HG03460 (cell line): ENCODE measurements around the gene NANOG.
"Not testable (repeated sequence)": the region's sequence is repeated elsewhere in the genome, so short reads cannot be mapped to it uniquely, and the experiment has no call there.

Source experiments
- ATAC-seq: cut with Tn5 transposase; IDR thresholded peaks from one replicate; pipeline ENCODE4 v1.9.1; 2021; ENCODE audit not compliant: unreplicated experiment

The NANOG gene

DNA sequence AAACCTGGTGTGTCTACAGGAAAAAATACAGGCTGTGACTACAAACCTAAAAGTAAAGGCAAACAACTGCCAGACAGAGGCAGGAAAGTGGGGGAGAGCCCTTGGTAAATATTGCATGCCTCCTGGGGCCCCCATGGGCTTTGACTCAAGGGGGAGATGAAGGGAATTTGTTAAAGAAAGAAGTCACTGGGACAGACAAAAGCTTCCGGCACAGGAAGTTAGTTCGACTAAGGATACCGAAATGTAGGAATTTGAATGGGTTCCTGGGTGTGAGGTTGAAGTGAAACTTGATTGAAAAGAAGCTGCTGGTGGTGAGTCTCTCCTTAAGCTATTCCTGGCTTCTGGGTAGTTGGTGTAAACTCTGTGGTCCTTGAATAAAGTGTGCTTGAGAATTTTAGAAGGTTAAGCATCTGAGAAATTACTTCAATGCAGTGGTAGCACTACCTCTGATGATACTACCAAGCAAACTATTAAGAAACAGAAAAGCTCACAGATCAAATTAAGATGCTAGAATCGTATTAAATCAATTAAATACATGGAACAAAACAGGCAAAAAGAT lies 9.6 kb downstream of the NANOG start:
- not testable (repeated sequence) for ATAC-seq

DNA sequence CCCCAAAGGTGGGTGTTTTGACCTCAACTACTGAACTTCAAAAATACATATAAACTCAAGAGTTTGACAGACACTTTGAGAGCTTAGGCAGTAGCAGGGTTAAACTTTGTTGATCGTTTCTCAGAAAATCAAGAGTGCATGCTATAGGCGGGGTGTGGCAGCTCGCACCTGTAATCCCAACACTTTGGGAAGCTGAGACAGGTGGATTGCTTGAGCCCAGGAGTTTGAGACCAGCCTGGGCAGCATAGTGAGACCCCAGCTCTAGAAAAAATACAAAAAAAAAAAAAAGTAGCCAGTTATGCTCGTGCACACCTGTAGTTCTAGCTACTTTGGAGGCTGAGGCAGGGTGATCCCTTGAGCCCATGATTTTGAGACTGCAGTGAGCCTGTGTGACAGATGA lies 12.3 kb downstream of the NANOG start:
- no peak for ATAC-seq

DNA sequence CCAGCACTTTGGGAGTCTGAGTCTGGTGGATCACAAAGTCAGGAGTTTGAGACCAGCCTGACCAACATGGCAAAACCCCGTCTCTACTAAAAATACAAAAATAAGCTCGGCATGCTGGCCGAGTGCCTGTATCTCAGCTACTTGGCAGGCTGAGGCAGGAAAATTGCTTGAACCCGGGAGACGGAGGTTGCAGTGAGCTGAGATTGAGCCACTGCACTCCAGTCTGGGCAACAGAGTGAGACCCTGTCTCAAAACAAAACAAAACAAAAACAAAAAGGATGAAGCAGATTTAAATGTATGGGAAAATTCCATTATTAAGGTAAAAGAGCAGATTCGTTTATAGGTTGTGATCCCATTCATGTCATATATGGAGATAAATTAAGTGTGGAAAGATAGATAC lies 17.1 kb downstream of the NANOG start:
- not testable (repeated sequence) for ATAC-seq

DNA sequence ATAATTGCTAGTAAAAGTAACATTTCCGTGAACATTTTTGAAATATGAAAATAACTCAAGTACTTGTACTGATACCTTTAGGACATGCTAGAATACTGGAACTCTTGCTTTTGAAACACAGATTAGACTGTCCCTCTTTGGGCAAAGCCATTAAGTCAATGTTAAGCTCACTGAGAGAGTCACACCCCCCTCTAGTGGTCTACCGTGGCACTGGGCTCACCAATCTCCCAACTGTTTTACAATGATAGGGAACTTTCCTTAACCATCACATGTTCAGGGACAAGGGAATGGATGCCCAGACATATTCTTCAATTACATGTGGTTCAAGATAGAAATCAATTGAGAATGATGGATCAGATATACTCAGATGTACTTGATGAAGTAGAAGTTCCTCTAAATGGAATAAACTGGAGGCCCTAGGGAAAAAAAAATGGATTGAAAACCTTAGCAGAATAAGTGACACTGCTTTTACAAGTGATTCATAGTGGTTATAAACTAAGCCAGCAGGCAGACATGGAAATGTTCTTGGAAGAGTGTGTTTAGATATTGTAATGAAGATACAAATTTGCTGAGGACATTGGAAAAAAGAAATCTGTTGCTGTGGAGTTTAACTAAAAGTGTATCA lies 17.8 kb downstream of the NANOG start:
- no peak for ATAC-seq

DNA sequence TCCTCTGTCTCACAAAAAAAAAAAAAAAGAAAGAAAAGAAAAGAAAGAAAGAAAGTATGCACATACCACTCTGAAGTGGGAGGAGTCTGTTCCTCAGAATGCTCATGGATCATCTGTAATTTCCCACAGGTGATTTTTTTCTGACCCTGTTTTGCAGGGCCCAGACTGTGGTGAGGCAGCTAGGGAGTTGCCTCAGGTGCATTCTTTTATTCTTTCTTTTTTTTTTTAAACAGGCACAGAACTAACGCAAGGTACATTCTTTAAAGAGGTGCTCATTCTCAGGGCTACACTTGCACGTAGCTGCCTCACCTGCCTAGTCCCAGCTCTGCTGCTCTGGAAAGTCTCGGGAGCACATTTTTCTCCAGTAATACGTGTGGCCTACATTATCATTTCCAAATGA lies 36.6 kb downstream of the NANOG start:
- not testable (repeated sequence) for ATAC-seq

DNA sequence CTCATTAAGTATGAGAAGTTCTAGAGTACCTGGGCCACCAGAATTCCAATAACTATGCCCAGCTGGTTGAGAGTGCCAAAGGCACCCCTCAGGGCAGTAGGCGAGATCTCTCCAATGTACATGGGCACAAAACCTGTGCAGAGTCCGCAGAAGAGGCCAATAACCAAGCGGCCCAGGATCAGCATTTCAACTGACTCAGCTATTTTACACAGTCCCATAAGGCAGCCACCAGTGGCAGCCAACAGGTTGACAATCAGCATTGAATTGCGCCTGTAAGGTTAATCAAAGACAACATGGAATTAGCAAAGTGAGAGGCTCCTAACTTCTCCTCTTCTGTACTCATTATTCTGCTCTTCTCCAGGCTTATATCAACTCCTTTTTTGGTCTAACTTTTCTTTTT lies 40.5 kb downstream of the NANOG start:
- ATAC-seq: not testable (repeated sequence)

DNA sequence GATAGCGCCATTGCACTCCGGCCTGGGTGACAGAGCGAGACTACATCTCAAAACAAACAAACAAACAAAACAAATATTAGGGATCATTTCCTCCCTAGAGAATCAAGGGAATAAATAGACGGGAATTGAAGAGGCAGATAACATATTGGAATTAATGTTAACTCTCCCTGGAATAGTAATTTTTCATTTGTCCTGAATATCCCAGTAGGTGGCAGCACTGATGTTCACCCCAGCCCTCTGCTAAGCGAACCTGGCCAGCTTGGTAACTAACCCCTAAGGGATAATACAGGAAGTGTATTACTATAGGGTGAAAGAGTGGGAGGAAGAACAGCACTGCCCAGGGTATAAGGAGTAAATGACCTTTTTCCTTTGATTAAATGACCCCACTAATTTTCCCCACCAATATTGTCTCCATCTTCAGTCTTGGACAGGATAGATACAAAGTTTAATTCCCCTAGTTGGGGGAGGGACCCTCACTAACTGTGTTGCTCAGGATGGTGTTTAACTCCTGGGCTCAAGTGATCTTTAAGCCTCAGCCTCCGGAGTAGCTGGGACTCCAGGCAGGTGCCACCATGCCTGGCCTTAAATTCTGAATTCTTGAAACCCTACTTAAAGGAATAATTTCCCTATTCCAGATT lies 43.0 kb downstream of the NANOG start:
- no peak for ATAC-seq

DNA sequence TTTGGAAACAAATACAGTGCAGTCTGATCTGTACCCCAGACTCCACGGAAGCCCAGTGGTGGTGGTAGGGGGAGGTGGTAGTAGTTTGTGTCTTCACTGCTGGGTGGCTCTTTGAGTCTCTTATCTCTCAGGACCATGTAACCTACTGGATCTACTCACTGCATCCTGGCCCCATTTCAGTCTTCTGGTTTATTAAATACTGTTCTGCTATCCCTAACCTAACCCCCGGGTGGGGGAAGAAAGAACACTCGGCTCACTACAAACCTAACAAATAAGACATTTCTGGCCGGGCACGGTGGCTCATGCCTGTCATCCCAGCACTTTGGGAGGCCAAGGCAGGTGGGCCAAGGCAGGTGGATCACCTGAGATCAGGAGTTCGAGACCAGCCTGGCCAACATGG lies 44.0 kb downstream of the NANOG start:
- not testable (repeated sequence) for ATAC-seq

DNA sequence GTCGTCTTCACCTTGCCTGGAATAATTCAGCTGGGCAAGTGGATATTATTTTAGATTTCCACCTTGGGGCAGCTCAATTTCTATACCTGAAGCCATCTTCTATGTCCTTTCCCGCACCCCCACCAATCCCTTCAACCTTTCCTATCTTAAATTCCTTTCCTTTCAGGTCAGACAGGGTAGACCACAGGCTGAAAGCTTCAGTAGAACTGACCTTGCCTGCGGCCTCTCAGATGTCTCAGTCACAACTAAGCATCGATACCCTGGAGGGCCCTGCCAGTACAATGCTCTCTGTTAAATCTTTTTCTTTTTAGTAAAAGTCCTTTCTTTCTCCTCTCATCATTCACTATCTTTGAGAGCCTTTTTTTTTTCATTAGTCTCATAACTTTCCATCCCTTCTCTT lies 44.6 kb downstream of the NANOG start:
- no peak for ATAC-seq

DNA sequence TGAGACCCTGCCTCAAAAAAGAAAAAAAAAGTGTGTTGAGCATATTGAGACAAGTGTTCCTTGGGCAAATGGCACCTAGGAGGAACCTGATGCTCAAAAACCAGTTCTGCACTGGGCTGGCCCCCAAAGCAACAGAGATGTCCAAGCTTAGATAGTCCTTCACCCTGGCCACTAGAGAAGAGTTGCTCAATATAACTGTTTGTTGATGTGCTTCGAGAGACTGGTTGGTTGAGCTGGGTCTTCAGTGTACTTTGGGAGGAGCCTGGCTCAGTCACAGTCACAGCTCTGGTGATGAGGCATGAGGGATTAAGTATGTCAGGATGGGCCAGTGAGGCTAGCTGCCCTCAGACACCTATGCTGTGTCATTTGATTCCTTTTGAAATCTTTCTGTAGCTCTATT lies 45.5 kb downstream of the NANOG start:
- no peak for ATAC-seq

DNA sequence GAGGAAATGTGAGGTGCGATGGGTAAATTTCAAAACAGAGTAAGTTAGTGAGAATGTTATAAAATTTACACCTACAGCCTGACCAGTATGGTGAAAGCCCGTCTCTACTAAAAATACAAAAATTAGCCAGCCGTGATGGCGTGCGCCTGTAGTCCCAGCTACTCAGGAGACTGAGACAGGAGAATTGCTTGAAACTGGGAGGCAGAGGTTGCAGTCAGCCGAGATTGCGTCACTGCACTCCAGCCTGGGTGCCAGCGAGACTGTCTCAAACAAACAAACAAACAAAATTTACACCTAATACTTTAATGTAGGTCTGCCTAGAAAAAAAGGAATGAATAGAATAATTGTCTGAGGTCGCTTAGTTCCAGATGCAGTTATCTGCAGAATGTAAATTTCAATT lies 45.9 kb downstream of the NANOG start:
- no peak for ATAC-seq

DNA sequence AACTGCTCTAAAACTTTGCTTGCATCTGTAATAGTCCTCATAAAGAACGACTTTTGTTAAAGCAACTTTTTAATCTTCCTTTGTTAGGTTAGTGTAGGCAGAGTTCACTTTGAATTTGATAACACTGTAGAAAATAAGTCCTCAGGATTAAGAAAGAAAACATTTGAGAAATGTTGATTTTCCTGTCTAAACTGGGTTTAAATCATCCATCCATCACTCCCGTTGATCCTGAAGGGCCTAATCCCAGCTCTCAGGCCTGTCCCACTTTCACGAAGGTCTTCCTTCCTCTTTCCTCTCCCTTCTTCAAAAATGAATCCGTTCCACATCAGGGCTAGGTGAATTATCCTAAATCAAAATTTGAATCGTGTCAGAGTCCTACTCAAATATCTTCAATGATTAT lies 46.6 kb downstream of the NANOG start:
- ATAC-seq: no peak

DNA sequence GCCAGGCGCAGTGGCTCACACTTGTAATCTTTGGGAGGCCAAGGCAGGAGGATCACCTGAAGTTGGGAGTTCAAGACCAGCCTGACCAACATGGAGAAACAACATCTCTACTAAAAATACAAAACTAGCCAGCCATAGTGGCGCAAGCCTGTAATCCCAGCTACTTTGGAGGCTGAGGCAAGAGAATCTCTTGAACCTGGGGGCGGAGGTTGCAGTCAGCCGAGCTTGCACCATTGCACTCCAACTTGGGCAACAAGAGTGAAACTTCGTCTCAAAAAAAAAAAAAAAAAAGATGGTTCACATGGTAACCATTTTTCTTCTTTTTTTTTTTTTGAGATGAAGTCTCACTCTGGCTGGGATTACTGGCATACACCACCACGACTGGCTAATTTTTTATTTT lies 48.2 kb downstream of the NANOG start:
- no peak for ATAC-seq

DNA sequence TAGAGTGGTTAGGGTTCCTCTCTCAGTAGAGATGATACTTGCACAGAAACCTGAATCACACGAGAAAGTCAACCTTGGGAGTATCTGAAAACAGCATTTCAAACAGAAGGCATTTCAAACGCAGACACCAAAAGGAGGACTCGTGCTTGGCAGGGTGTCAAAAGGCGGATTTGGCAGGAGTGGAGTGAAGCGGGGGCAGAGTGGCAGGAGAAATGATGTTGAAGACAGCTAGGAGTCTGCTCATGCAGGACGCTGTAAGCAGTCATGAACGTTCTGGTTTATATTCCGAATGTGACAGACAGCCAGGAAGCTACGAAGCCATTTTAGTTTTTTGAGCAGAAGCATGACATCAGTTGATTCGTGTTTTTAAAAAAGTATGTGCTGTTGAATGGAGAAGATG lies 50.0 kb downstream of the NANOG start:
- ATAC-seq: not testable (repeated sequence)

DNA sequence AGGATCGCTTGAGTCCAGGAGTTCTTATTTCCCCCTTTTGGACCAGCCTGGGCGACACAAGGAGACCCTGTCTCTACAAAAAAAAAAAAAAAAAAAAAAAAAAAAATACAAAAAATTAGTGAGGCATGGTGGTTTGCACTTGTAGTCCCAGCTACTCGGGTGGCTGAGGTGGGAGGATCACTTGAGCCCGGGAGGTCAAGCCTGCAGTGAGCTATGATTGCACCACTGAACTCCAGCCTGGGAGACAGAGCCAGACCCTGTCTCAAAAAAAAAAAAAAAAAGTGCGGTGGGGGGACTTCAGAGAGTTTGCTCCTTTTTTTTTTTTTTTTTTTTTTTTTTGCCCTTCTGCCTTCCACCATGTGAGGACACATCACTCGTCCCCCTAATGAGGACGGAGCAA lies 50.6 kb downstream of the NANOG start:
- not testable (repeated sequence) for ATAC-seq

DNA sequence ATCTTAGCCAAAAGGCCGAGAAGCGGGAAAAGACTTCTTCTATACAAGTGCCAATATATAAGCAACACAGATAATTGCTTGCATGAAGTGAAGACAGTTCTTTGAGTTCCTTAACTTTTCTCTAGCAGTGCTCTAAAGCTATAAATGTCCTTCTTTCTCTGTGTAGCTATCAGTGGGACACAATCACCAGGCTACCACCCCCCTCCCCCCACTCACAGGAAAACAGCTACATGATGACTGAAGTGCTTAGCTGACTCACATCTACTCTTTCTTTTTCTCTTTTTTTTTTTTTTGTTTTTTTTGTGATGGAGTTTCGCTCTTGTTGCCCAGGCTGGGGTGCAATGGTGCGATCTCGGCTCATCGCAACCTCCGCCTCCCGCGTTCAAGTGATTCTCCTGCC lies 53.2 kb downstream of the NANOG start:
- not testable (repeated sequence) for ATAC-seq

DNA sequence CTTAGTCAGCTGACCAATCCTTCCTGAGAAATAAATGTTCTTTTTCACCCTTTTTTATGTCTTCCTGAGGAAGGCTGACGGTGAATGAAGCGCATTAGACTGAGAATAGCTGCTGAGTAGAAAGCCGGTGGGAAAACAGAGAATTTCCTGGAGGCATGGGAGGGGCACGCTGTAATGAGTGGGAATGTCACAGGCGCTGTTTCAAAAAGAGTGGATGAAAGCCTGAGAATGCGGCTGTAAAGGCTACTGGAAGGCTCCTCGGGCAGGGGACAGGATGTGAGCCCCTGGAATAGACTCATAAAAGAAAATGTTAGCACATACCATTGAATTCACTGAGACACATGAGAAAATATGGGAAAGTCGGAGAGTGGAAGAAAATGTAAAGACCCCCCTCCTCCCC lies 53.9 kb downstream of the NANOG start:
- ATAC-seq: not testable (repeated sequence)

DNA sequence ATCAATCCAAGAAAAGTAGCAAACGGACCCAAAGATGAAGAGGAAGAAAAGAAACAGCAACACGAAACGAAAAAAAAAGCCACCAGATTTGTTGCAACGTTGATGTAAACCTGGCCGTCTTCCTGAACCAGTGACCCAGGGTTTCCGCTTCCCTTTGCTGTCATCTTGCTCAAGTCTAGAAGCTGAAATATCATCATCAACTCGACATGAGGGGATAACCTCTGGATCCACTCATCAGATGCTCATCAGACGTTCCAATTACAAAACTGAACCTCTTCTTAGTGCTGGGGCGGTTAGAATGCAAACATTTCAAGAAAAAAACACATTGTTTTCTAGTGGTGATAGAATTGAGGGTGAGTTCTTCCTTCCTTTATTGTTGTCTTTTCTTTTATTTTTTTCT lies 54.4 kb downstream of the NANOG start:
- ATAC-seq: not testable (repeated sequence)

DNA sequence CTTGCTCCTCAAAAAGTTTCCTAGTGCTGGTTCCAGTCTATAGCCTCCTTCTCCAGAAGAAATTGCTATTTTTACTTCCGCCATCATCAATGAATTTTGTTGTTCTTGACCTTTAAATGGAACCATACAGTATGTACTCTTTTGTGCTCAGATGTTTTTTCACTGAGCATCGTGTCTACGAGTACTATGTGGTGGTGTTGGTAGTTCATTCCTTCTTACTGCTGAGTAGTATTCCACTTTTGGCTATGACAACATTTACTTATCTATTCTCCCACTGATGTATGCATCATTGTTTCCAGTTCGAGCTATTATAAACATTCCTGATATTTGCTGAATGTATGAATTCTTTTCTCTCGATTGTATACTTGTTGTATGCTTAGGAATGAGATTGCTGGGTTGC lies 54.9 kb downstream of the NANOG start:
- no peak for ATAC-seq

DNA sequence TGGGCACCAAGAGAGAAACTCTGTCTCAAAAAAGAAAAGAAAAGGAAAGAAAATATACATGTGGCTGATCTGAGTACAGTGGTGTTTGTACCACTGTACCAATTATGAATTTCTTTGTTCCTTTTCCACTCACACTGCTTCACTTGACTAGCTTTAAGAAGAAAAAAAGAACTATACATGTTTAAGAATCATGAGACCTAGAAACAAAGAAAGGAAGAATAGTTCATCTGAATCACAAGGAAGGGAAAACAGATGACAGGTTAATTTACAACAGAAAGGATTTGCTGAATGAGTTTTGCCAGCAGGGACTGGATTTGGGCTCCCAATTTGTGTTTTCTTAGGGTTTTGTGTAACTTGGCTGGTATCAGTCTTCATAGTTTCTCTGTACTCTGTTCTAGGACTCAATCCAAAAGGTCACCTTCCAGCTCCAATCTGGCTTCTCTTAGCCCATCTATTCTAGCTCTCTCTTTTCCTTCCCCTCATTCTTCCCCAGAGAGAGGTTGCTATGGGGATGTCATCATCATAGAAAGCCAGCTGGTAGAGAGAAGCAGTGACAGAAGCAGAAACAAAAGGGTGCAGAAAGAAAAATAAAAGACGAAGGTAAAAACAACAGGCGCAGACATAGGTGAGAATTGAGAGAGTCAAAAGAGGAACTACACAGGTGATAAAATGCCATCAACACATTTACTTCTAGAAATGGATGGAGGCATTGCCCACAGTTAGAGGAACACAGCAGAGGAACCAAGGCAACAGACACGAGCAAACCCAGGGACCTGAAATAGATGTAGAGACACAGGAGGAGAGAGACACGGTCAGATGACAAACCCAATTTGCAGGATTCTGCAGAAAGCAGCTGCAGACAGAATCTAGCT lies 58.3 kb downstream of the NANOG start:
- ATAC-seq: not testable (repeated sequence)

DNA sequence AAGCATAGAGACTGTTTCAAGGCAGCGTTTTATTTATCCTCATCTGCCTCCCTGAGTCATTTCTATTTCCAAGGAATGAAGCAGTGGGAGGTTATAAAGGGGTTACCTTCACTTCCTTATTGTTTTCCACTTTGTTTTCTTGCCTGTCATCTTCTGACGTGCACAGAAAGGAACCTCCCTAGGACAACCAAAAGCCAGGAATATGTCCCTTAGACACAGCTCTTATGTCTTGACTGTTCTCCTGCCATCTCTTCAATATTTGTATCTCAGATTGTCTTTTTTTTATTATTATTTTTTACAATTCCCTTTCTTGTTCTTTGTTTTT lies 58.9 kb downstream of the NANOG start:
- not testable (repeated sequence) for ATAC-seq
